K562 (cell line): Measurements from ENCODE around the gene SLC22A4. TPM values are rescaled to one million over a fixed set of nuclear protein-coding genes. Genes with fewer than 3 reads are reported as not detected.

Experiments used
- ATAC-seq: fragments of 200-7000 bp; cut with Tn5 transposase; 3 replicates; pipeline ENCODE4 v1.9.1; 2020; ENCODE audit warnings: moderate library complexity
- BruUV-seq: library from RNA; stranded (reverse); fragments of 400-500 nt; replicated peaks from 2 replicates; lab custom pipeline; 2021; lab: Mats Ljungman, UMichigan
- CTCF ChIA-PET: fragments of 300-600 bp; formaldehyde crosslinking; extraction: SDS; loops from one replicate; lab custom pipeline; 2021; ENCODE audit warnings: low intra/inter-chr PET ratio; lab: Yijun Ruan, JAX
- POLR2A ChIA-PET: fragments of 300-600, 350-650 bp; sonication (Branson Sonifier 250); formaldehyde crosslinking; extraction: SDS; loops from one replicate; lab custom pipeline; 2021; ENCODE audit warnings: antibody characterized with exemption, inconsistent platforms; lab: Yijun Ruan, JAX
- DNase-seq, 4 experiments: peaks; one replicate each; pipeline versions ENCODE4 v3.0.0 to v3.0.0-alpha.2; 2011 to 2018; ENCODE audit warnings: low spot score in 3 of 4, mixed read lengths in 3 of 4; ENCODE audit errors: extremely low read depth in 1 of 4
- FAIRE-seq: peaks from 2 replicates; lab custom pipeline; 2011; peaks lifted over from hg19 to GRCh38; lab: Jason Lieb, UNC
- H2AFZ ChIP-seq: 2 replicates; pipeline ENCODE4 v1.6.0; 2011; ENCODE audit warnings: low read depth, low read length, control low read depth, inconsistent platforms
- H3K27ac ChIP-seq: fragments of 200-600 bp; 3 replicates; pipeline ENCODE4 v1.8.0; 2011; ENCODE audit warnings: low read depth, mild to moderate bottlenecking, control low read depth, inconsistent platforms, low read length, moderate library complexity, mixed read lengths; ENCODE audit errors: extremely low read depth
- H3K27me3 ChIP-seq, 2 experiments: fragments of 300-600 bp in 1 of 2; 2 replicates in 1 of 2; 3 replicates in 1 of 2; pipeline versions ENCODE4 v1.6.0 to v1.8.0; 2011; ENCODE audit warnings: inconsistent platforms in 2 of 2, low read length in 2 of 2, mild to moderate bottlenecking in 1 of 2, mixed read lengths in 1 of 2, moderate library complexity in 1 of 2; ENCODE audit not compliant: control insufficient read depth in 2 of 2, insufficient read depth in 2 of 2
- H3K36me3 ChIP-seq: fragments of 300-600 bp; 3 replicates; pipeline ENCODE4 v1.8.0; 2011; ENCODE audit warnings: mild to moderate bottlenecking, low read length, inconsistent platforms; ENCODE audit not compliant: control insufficient read depth, insufficient read depth
- H3K4me1 ChIP-seq, 2 experiments: fragments of 200-600 bp in 1 of 2; replicated peaks in 1 of 2; 2 replicates in 1 of 2; 3 replicates in 1 of 2; pipeline versions ENCODE4 v1.5.1 to v1.8.0; 2011; ENCODE audit warnings: inconsistent platforms in 2 of 2, low read length in 2 of 2, mild to moderate bottlenecking in 1 of 2, mixed read lengths in 1 of 2, moderate library complexity in 1 of 2; ENCODE audit not compliant: control insufficient read depth in 2 of 2, insufficient read depth in 2 of 2
- H3K4me2 ChIP-seq: 2 replicates; pipeline ENCODE4 v1.6.1; 2011; ENCODE audit warnings: low read length, control low read depth, inconsistent platforms, mixed read lengths; ENCODE audit not compliant: insufficient read depth
- H3K4me3 ChIP-seq: fragments of 200-600 bp; sonication (generic), shearing (Covaris generic); 2 replicates; pipeline ENCODE4 v1.5.1; 2016; ENCODE audit warnings: control low read depth, inconsistent platforms
- H3K79me2 ChIP-seq: fragments of 200-600 bp; 3 replicates; pipeline ENCODE4 v1.8.0; 2011; ENCODE audit warnings: low read length, inconsistent platforms; ENCODE audit not compliant: control insufficient read depth, insufficient read depth
- H3K9ac ChIP-seq, 2 experiments: 2 replicates each; pipeline versions ENCODE4 v1.6.0 to v1.6.1; 2011; ENCODE audit warnings: low read depth in 2 of 2, low read length in 2 of 2, control low read depth in 1 of 2, inconsistent platforms in 1 of 2, mild to moderate bottlenecking in 1 of 2, mixed read lengths in 1 of 2; ENCODE audit not compliant: insufficient read depth in 1 of 2
- H3K9me1 ChIP-seq: one replicate; pipeline ENCODE4 v1.6.0; 2011; ENCODE audit warnings: inconsistent platforms, mild to moderate bottlenecking, low read length, moderate library complexity; ENCODE audit not compliant: control insufficient read depth, insufficient read depth
- H3K9me3 ChIP-seq: replicated peaks from 2 replicates; pipeline ENCODE4 v1.5.1; 2011; ENCODE audit warnings: low read depth, low read length, inconsistent platforms; ENCODE audit not compliant: control insufficient read depth, insufficient read depth
- H4K20me1 ChIP-seq: replicated peaks from 2 replicates; pipeline ENCODE4 v1.6.1; 2011; ENCODE audit warnings: low read length, inconsistent platforms, mixed read lengths; ENCODE audit not compliant: control insufficient read depth, insufficient read depth
- ARID2 ChIP-seq: fragments of 450-650 bp; IDR thresholded peaks from 2 replicates; pipeline ENCODE4 v1.6.1; 2017; ENCODE audit warnings: antibody characterized with exemption, mild to moderate bottlenecking
- ELF2 ChIP-seq: fragments of 250-450 bp; sonication (Bioruptor Pico); IDR thresholded peaks from 2 replicates; pipeline ENCODE4 v1.5.0; 2021; ENCODE audit warnings: mild to moderate bottlenecking
- FOXK2 ChIP-seq, 2 experiments: fragments of 450-650 bp; IDR thresholded peaks in 1 of 2; conservative IDR thresholded peaks in 1 of 2; 2 replicates each; pipeline ENCODE4 v1.6.1; 2016; ENCODE audit warnings: low read depth in 2 of 2, mild to moderate bottlenecking in 1 of 2
- GTF2F1 ChIP-seq: IDR thresholded peaks from 2 replicates; pipeline ENCODE4 v1.6.1; 2011; ENCODE audit warnings: low read depth, low read length, improper control_type of control experiment
- LARP7 ChIP-seq: fragments of 450-650 bp; IDR thresholded peaks from 2 replicates; pipeline ENCODE4 v1.6.1; 2016
- NFXL1 ChIP-seq: fragments of 450-650 bp; formaldehyde crosslinking; IDR thresholded peaks from 2 replicates; pipeline ENCODE4 v1.4.0; 2021; ENCODE audit warnings: mild to moderate bottlenecking
- NONO ChIP-seq, 2 experiments: fragments of 200-400 bp in 1 of 2; fragments of 450-650 bp in 1 of 2; formaldehyde crosslinking in 1 of 2; IDR thresholded peaks; 2 replicates each; pipeline ENCODE4 v1.6.1; 2017; ENCODE audit warnings: low read depth in 2 of 2, mild to moderate bottlenecking in 2 of 2, moderate library complexity in 2 of 2, low read length in 1 of 2
- PURB ChIP-seq: sonication (generic); formaldehyde crosslinking; IDR thresholded peaks from 2 replicates; pipeline ENCODE4 v1.9.0; 2021; ENCODE audit warnings: low read depth, mild to moderate bottlenecking, missing genetic modification reagents
- PYGO2 ChIP-seq: fragments of 450-650 bp; IDR thresholded peaks from 2 replicates; pipeline ENCODE4 v1.6.1; 2016; ENCODE audit warnings: mild to moderate bottlenecking, missing genetic modification characterization, moderate library complexity, missing compliant biosample characterization
- RNF219 ChIP-seq: fragments of 250-450 bp; sonication (Bioruptor Pico); IDR thresholded peaks from 2 replicates; pipeline ENCODE4 v1.5.0; 2022; ENCODE audit warnings: mild to moderate bottlenecking
- SMARCA4 ChIP-seq: fragments of 450-650 bp; IDR thresholded peaks from 2 replicates; pipeline ENCODE4 v1.6.1; 2016
- TAF15 ChIP-seq: fragments of 200-400 bp; formaldehyde crosslinking; IDR thresholded peaks from 2 replicates; pipeline ENCODE4 v1.6.1; 2017; ENCODE audit warnings: mild to moderate bottlenecking, low read depth, low read length, moderate library complexity
- TARDBP ChIP-seq: fragments of 450-650 bp; IDR thresholded peaks from 2 replicates; pipeline ENCODE4 v1.6.1; 2016
- TFE3 ChIP-seq: fragments of 450-650 bp; formaldehyde crosslinking; IDR thresholded peaks from 2 replicates; pipeline ENCODE4 v1.4.0; 2020; ENCODE audit warnings: mild to moderate bottlenecking, mixed read lengths
- TGIF2 ChIP-seq: sonication (generic); formaldehyde crosslinking; IDR thresholded peaks from 2 replicates; pipeline ENCODE4 v1.8.1; 2022; ENCODE audit warnings: mild to moderate bottlenecking, missing genetic modification reagents, moderate library complexity
- XRCC5 ChIP-seq: fragments of 200-400 bp; formaldehyde crosslinking; IDR thresholded peaks from 2 replicates; pipeline ENCODE4 v1.6.1; 2017; ENCODE audit warnings: low read depth, mild to moderate bottlenecking, low read length
- ZBTB2 ChIP-seq: fragments of 450-650 bp; IDR thresholded peaks from 2 replicates; pipeline ENCODE4 v1.6.1; 2016; ENCODE audit warnings: antibody characterized with exemption
- ZNF146 ChIP-seq: IDR thresholded peaks from one replicate; pipeline ENCODE4 v1.6.1; 2018; ENCODE audit warnings: missing compliant biosample characterization; ENCODE audit not compliant: unreplicated experiment
- ZNF507 ChIP-seq: conservative IDR thresholded peaks from 2 replicates; pipeline ENCODE4 v1.6.1; 2017; ENCODE audit warnings: missing genetic modification characterization, missing compliant biosample characterization
- ZSCAN29 ChIP-seq: fragments of 450-650 bp; IDR thresholded peaks from 2 replicates; pipeline ENCODE4 v1.6.1; 2017
- ZSCAN32 ChIP-seq: fragments of 450-650 bp; formaldehyde crosslinking; IDR thresholded peaks from 2 replicates; pipeline ENCODE4 v1.4.0; 2020; ENCODE audit warnings: mild to moderate bottlenecking, moderate library complexity
- WGBS: fragments of 100-300 bp; shearing (Covaris generic); methylation state at CpG from one replicate; pipeline ENCODE4 v1.1.6; 2016; ENCODE audit warnings: low coverage, mixed read lengths; ENCODE audit not compliant: insufficient coverage; ENCODE audit errors: missing lambda C conversion rate; 5-methylcytosine and 5-hydroxymethylcytosine counted together
- in situ Hi-C: fragments of 300-500 bp; cut with MboI; formaldehyde crosslinking; loops from 4 replicates; pipeline ENCODE4 v1.15.0; 2018; ENCODE audit warnings: inconsistent platforms, mixed read lengths
- intact Hi-C: fragments of 100-400 bp; cut with micrococcal nuclease; formaldehyde crosslinking; loops from 2 replicates; pipeline ENCODE4 v1.14.2; 2022
- polyA plus RNA-seq, 8 experiments: library from polyadenylated mRNA; depleted of rRNA in 4 of 8; stranded (reverse) in 5 of 8; unstranded in 3 of 8; fragments of >200 nt; fragmentation: Nextera tagmentation in 2 of 8; fragmentation: Illumina TruSeq in 1 of 8; extraction: Ambion mirVana in 2 of 8; extraction: Trizol in 1 of 8; gene quantifications; 2 replicates each; pipeline versions ENCODE4 v1.2.1 to v1.2.3, GENCODE V29; 2011 to 2014; ENCODE audit warnings: inconsistent platforms in 1 of 8, missing spikeins in 1 of 8
- total RNA-seq, 7 experiments: library from RNA; depleted of rRNA in 6 of 7; stranded (reverse); fragments of >200 nt in 6 of 7; fragmentation: Illumina TruSeq in 2 of 7; extraction: Trizol in 2 of 7; gene quantifications; 2 replicates each; pipeline versions ENCODE4 v1.2.1 to v1.2.3, GENCODE V29; 2011 to 2021; ENCODE audit warnings: low replicate concordance in 1 of 7

Gene SLC22A4
- total and polyA plus RNA-seq, 9 of the 15 experiments (the other 6 are each of a cell fraction or from before 2014, with no cell fraction given), result 2.7 to 9.5 (median 6.2) TPM

- Histone ChIP-seq H2AFZ (no peak overlapping the region), H3K27me3 (no peaks in the 10 kb centered on the region), H3K27ac (no peak overlapping the region), H3K79me2 (no peaks in the 10 kb centered on the region), H3K4me3 (no peak overlapping the region), H3K9me1 (no peaks in the 10 kb centered on the region), H3K9me3 (no peaks in the 10 kb centered on the region), H4K20me1 (no peaks in the 10 kb centered on the region), H3K36me3 (peaks cover 26% of the 10 kb centered on the region), H3K9ac (no peak overlapping the region), H3K4me2 (0 out of 2 replicates have a peak overlapping the region, but pooled peaks have one; percentile 13), H3K4me1 (peaks cover 14 to 20% of the 10 kb centered on the region in 2 experiments; a peak in 4 of 5 replicates)
- FAIRE-seq (peak; percentile 66), ATAC-seq (peak; percentile 65), DNase-seq (peak; percentile 39 to 71 (median 57))
- ChIA-PET CTCF (interaction anchor here (0.6 kb wide), 1 partner anchor 667 kb away, joined by 6 read pairs; no protein-coding TSS in a partner anchor), POLR2A (interaction anchor here (0.6 to 3.2 kb wide), 2 partner anchors 10 to 75 kb away, joined by 3 to 17 read pairs; no protein-coding TSS in a partner anchor)
- BruUV-seq, result no TSS peak
- intact Hi-C loops, result no loop called here
- WGBS, result 28% methylated on average over 5 of the region's 5 CpGs
- in situ Hi-C loops, result no loop called here
- TF ChIP-seq NFXL1 (CRISPR knock-in tag), result no peak
- TF ChIP-seq TARDBP, result no peak
- no peak for TF ChIP-seq GTF2F1
- no peak for TF ChIP-seq TGIF2 (CRISPR knock-in tag)
- no peak for TF ChIP-seq PURB
- TF ChIP-seq ZNF146 (CRISPR knock-in tag), result no peak
- no peak for TF ChIP-seq ARID2
- peak; percentile 59; the same call in 1 of the 2 replicates for TF ChIP-seq SMARCA4
- TF ChIP-seq FOXK2 (conservative IDR thresholded peaks at IDR 0.05 in 1 of 2, IDR thresholded peaks at IDR 0.05 in 1 of 2; ENCODE audit: low read depth in 2 of 2), result no peak
- TF ChIP-seq ZSCAN32 (CRISPR knock-in tag), result no peak
- TF ChIP-seq TAF15, result no peak
- no peak for TF ChIP-seq TFE3 (CRISPR knock-in tag)
- no peak for TF ChIP-seq ZNF507 (tag)
- TF ChIP-seq RNF219 (CRISPR knock-in tag), result no peak
- TF ChIP-seq ZBTB2, result no peak
- no peak for TF ChIP-seq PYGO2
- no peak for TF ChIP-seq ELF2
- TF ChIP-seq ZSCAN29, result no peak
- no peak for TF ChIP-seq XRCC5
- TF ChIP-seq NONO (IDR thresholded peaks at IDR 0.05; ENCODE audit: low read depth in 2 of 2, low read length in 1 of 2), result 0 out of 4 replicates have a peak, but pooled peaks of 1 of the 2 experiments have one; percentile 38
- TF ChIP-seq LARP7, result no peak
Measured at GRCh38 chr5:132323202-132323601, 29.0 kb downstream of the SLC22A4 start.
